ENCODE measurements around the gene CSNK2A1.
"Not testable (repeated sequence)": the region's sequence is repeated elsewhere in the genome, so short reads cannot be mapped to it uniquely, and the experiment has no call there.

The CSNK2A1 gene

GRCh38 chr20:458776-459175, 84.8 kb downstream of the CSNK2A1 start:
- Histone ChIP-seq H3K9me3 (no peaks in the 10 kb centered on the region), H3K36me3 (no peaks in the 10 kb centered on the region), H3K4me3 (ENCODE audit: low read depth in 1 of 2, low read length in 1 of 2) (no peak overlapping the region), H3K27ac (no peak overlapping the region), H3K4me1 (ENCODE audit: control insufficient read depth in 1 of 2, insufficient read depth in 1 of 2, low read depth in 1 of 2, low read length in 1 of 2) (peaks cover 25 to 27% of the 10 kb centered on the region in 2 experiments), H3K27me3 (no peaks in the 10 kb centered on the region)
- no peak for TF ChIP-seq CTCF (IDR thresholded peaks at IDR 0.05)

GRCh38 chr20:454951-455350, 88.6 kb downstream of the CSNK2A1 start:
- peaks cover 0 to 1% of the 10 kb centered on the region in 2 experiments for H3K4me1 ChIP-seq (ENCODE audit: control insufficient read depth in 1 of 2, insufficient read depth in 1 of 2, low read depth in 1 of 2, low read length in 1 of 2)
- H3K9me3 ChIP-seq = no peaks in the 10 kb centered on the region
- no peak overlapping the region for H3K27ac ChIP-seq
- no peak for TF ChIP-seq CTCF (IDR thresholded peaks at IDR 0.05)
- no peaks in the 10 kb centered on the region for H3K27me3 ChIP-seq
- H3K36me3 ChIP-seq = no peaks in the 10 kb centered on the region
- H3K4me3 ChIP-seq (ENCODE audit: low read depth in 1 of 2, low read length in 1 of 2) = no peak overlapping the region

- H3K4me3 ChIP-seq (ENCODE audit: low read depth in 1 of 2, low read length in 1 of 2); H3K36me3 ChIP-seq; H3K9me3 ChIP-seq; H3K27ac ChIP-seq; H3K27me3 ChIP-seq; H3K4me1 ChIP-seq (ENCODE audit: control insufficient read depth in 1 of 2, insufficient read depth in 1 of 2, low read depth in 1 of 2, low read length in 1 of 2): not testable (repeated sequence)
Measured at GRCh38 chr20:452021-452420, 91.6 kb downstream of the CSNK2A1 start.

- peak overlapping the region; percentile 56 for H3K27ac ChIP-seq
- H3K36me3 ChIP-seq = peaks cover 52% of the 10 kb centered on the region
- H3K27me3 ChIP-seq = no peaks in the 10 kb centered on the region
- no peak overlapping the region for H3K4me3 ChIP-seq (ENCODE audit: low read depth in 1 of 2, low read length in 1 of 2)
- TF ChIP-seq CTCF (IDR thresholded peaks at IDR 0.05) = no peak
- peaks cover 6% of the 10 kb centered on the region in 2 experiments for H3K4me1 ChIP-seq (ENCODE audit: control insufficient read depth in 1 of 2, insufficient read depth in 1 of 2, low read depth in 1 of 2, low read length in 1 of 2)
- H3K9me3 ChIP-seq = no peaks in the 10 kb centered on the region
Measured at GRCh38 chr20:445514-446336, 97.9 kb downstream of the CSNK2A1 start.

GRCh38 chr20:444862-445426, 98.6 kb downstream of the CSNK2A1 start:
- peaks cover 6 to 8% of the 10 kb centered on the region in 2 experiments for H3K4me1 ChIP-seq (ENCODE audit: control insufficient read depth in 1 of 2, insufficient read depth in 1 of 2, low read depth in 1 of 2, low read length in 1 of 2)
- no peak for TF ChIP-seq CTCF (IDR thresholded peaks at IDR 0.05)
- H3K9me3 ChIP-seq = no peaks in the 10 kb centered on the region
- no peaks in the 10 kb centered on the region for H3K27me3 ChIP-seq
- H3K4me3 ChIP-seq (ENCODE audit: low read depth in 1 of 2, low read length in 1 of 2) = no peak overlapping the region
- H3K36me3 ChIP-seq = peaks cover 60% of the 10 kb centered on the region
- no peak overlapping the region for H3K27ac ChIP-seq

- H3K36me3 ChIP-seq = peaks cover 64% of the 10 kb centered on the region
Measured at GRCh38 chr20:444117-444516, 99.5 kb downstream of the CSNK2A1 start.

More at GRCh38 chr20:444117-444516, 99.5 kb downstream of the CSNK2A1 start:
- no peak overlapping the region for H3K27ac ChIP-seq
- no peak for TF ChIP-seq CTCF (IDR thresholded peaks at IDR 0.05)
- peaks cover 14 to 16% of the 10 kb centered on the region in 2 experiments for H3K4me1 ChIP-seq (ENCODE audit: control insufficient read depth in 1 of 2, insufficient read depth in 1 of 2, low read depth in 1 of 2, low read length in 1 of 2)
- H3K9me3 ChIP-seq = no peaks in the 10 kb centered on the region
- no peaks in the 10 kb centered on the region for H3K27me3 ChIP-seq
- no peak overlapping the region for H3K4me3 ChIP-seq (ENCODE audit: low read depth in 1 of 2, low read length in 1 of 2)

All from neutrophil (primary cell).